ENCODE data around the gene NELFCD.
"Not testable (repeated sequence)": the region's sequence is repeated elsewhere in the genome, so short reads cannot be mapped to it uniquely, and the experiment has no call there.

The NELFCD gene

GRCh38 chr20:58975353-58975752 is 5.7 kb upstream of the NELFCD start:
- no peak for DNase-seq

DNA sequence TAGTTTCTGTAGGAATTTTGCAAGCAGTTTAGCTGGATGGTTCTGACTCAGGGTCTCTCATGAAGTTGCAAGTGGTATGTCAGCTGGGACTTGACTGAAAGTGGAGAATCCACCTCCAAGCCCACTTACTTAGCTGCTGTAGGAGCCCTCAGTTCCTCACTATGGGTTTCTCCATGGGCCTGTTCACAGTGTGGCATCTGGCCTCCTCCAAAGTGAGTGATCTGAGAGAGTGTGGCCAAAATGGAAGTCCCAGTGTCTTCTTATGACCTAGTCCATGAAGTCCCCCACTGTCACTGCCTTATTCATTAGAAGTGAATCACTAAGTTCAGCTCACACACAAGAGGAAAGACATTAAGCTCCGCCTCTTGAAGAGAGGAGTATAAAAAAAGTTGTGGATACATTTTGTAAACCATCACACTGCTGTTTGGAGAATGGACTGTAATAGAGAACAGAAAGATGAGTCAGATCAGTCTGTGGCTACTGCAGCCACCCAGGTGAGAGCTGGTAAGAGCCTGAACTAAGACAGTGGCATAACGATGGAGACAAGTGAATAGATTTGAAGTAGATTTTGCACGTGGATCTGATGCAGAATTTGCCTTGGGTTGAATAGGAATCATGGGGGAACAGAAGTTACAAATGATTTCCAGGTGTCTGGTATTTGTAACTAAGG is 4.9 kb upstream of the NELFCD start:
- DNase-seq, result no peak

GRCh38 chr20:58978351-58979190 is 2.5 kb upstream of the NELFCD start:
- DNase-seq, result no peak

GRCh38 chr20:58981628-58982364 is 740 bp downstream of the NELFCD start:
- no peak for DNase-seq

GRCh38 chr20:58982406-58983114 is 1.5 kb downstream of the NELFCD start:
- DNase-seq, result no peak

- DNase-seq, result not testable (repeated sequence)
Observed at GRCh38 chr20:58983115-58983468, 2.0 kb downstream of the NELFCD start.

- no peak for DNase-seq
Observed at GRCh38 chr20:58984691-58985090, 3.6 kb downstream of the NELFCD start.

GRCh38 chr20:58985656-58986055 is 4.6 kb downstream of the NELFCD start:
- no peak for DNase-seq

DNA sequence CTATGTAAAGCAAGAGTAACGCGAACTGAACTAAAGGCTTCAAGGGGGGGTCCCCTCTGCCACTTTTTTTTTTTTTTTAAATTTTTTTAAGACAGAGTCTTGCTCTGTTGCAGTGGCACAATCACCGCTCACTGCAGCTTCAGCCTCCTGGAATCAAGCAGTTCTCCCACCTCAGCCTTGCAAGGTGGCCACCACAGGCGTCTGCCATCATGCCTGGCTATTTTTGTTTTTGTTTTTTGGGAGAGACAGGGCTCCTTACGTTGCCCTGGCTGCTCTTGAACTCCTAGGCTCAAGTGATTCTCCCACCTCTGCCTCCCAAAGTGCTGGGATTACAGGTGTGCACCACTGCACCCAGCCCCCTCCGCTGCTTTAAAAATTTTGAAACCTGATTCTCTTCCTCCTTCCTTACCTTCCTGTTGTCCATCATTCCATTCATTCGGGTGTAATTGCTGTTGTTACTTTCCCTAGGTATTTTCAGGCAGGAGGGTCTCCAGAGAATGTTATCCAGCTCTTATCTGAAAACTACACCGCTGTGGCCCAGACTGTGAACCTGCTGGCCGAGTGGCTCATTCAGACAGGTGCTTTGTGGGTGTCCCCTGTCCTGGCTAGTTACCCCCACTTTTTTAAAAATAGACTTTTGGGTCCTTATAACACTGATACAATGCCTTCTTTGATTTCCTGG is 5.4 kb downstream of the NELFCD start:
- no peak for DNase-seq

DNA sequence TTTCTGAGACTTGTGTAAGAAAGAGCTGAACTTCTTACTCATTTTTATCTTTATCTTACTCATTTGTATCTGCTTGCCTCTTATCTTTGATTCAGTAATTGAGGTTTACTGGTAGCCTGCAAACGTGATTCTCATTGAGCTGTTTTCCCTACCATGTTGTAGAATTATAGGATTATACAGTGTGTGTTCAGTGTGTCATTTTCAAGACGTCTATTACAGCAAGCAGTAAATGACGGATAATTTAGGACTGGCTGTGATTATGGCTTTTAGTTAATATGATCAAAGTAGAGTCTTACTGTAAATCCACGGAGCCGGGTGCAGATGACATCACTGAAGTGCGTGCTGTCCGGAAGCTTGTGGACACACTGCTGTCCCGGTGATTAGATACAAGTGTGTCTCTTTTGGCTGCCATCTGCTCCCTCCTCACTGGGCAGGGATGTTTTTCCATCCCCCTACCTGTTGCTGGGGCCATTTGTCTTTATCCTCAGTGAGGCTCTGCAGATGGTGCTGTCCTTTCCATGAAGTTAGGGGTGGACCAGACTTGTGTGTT is 6.0 kb downstream of the NELFCD start:
- DNase-seq, result no peak

GRCh38 chr20:58987790-58988564 is 6.9 kb downstream of the NELFCD start:
- no peak for DNase-seq

DNA sequence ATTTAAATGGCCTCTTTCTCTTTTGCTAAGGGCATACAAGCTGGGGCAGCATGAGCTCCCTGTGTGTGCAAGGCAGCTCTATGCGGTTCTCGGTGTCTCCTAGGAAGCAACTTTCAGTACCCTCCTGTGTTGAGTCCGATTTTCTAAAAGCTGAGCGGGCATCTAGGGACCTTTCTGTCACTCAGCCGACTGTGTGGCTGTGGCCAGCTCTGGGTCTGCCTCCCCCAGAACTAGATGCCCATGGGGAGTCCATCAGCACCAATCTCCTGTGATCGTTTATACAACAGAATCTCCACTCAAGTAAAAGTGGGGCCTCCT is 7.5 kb downstream of the NELFCD start:
- no peak for DNase-seq

DNA sequence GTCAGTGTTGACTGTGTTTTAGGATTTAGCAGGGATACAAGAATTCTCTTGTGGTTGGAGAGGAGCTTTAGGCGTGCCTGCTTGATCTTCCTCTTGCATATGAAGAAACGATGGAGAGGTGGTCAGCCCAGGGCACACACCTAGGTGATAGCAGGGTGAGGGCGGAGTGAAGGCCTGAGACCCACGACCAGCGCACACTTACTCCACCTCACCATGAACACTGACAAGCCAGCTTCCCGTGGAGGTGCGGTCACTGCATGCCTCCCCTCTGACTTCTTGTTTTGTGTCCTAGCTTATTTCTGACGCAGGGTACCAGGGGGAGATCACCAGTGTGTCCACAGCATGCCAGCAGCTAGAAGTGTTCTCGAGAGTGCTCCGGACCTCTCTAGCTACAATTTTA is 8.1 kb downstream of the NELFCD start:
- no peak for DNase-seq

DNA sequence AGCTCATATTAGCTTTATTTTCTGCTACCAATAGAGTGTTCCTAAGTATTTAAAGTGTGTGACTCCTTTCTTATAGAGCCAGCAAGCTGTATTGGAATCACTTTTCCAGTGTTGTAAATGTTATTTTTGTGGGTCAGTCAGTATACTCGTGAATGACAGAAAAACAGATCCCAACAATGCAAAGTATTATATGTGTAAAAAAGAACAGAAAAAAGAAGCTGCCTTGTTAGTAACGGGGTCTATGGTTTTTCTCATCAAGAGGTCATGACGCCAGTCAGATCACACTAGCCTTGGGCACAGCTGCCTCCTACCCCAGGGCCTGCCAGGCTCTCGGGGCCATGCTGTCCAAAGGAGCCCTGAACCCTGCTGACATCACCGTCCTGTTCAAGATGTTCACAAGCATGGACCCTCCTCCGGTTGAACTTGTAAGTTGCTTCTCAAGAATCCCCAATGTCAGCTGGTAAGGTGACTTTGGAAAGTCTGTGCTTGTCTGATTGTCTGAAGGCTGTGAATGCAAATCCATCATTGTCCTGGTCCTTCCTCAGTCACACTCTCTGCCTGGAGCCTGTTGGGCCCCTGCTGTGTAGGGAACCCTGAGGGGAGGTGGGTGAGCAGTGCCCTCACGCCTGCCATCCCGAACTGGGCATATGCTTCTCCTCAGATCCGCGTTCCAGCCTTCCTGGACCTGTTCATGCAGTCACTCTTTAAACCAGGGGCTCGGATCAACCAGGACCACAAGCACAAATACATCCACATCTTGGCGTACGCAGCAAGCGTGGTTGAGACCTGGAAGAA is 9.8 kb downstream of the NELFCD start:
- DNase-seq, result no peak

DNA sequence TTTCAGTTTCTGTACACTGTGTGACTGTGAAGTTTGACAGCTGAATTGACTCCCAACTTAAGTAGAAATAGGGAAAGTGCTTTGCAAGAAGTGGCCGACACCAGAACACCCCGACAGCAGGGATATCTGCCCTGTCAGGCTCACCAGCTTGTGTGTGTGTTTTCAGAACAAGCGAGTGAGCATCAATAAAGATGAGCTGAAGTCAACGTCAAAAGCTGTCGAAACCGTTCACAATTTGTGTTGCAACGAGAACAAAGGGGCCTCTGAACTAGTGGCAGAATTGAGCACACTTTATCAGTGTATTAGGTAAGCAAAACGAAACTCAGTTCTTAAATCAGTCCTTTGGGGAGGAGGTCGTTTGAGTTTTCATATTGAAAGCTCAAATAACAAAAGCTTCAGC is 10.7 kb downstream of the NELFCD start:
- DNase-seq, result no peak

DNA sequence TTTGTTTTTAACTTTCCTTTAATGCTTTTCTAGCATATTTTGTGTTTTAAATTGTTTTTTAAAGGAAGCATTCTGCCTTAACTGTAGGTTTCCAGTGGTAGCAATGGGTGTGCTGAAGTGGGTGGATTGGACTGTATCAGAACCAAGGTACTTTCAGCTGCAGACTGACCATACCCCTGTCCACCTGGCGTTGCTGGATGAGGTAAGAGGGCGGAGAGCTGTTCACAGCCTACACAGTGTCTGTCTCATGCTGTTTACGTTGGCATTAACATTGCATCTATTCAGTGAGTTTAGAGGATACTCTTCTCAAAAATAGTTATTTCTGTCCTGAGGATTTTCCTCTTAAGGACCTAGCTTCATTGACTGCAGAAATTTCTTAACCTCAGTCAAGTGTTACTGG is 11.9 kb downstream of the NELFCD start:
- DNase-seq, result no peak

GRCh38 chr20:58993332-58994248 is 12.5 kb downstream of the NELFCD start:
- no peak for DNase-seq

DNA sequence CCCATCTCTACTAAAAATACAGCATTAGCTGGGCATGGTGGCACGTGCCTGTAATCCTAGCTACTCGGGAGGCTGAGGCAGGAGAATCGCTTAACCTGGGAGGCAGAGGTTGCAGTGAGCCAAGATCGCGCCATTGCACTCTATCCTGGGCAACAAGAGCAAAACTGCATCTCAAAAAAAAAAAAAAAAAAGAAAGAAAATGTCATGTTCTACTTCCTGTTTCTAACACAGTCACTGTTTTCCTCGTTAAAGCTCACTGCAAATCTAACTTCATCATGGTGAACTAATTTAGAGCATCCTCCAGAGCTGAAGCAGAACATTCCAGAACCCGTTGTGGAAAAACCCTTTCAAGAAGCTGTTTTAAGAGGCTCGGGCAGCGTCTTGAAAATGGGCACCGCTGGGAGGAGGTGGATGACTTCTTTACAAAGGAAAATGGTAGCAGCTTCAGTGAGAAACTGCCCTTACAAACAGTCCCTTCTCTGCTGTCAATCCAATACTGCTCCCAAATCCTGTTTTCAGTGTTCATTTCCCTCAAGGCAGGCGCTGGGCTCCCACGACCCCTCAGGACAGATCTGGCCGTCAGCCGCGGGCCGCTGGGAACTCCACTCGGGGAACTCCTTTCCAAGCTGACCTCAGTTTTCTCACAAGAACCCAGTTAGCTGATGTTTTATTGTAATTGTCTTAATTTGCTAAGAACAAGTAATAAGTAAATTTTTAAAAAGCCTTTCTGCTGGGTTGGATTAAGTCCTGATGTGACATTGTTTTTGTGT is 13.5 kb downstream of the NELFCD start:
- no peak for DNase-seq
